Sigmoid colon (tissue), 4 donors: Measurements from ENCODE around the gene VOPP1.

Source experiments
- EP300 ChIP-seq, 4 donors: sonication (generic); formaldehyde crosslinking; IDR thresholded peaks; one replicate each; pipeline ENCODE4 v1.6.1; 2017; ENCODE audit warnings: antibody characterized with exemption in 4 of 4
- POLR2A ChIP-seq, 2 donors: fragments of 450-650 bp; IDR thresholded peaks; one replicate each; pipeline ENCODE4 v1.6.1; 2016; ENCODE audit warnings: antibody characterized with exemption in 2 of 2, mild to moderate bottlenecking in 2 of 2, moderate library complexity in 2 of 2
- POLR2AphosphoS5 ChIP-seq, 4 donors: sonication (generic); formaldehyde crosslinking; IDR thresholded peaks; one replicate each; pipeline ENCODE4 v1.6.1; 2017; ENCODE audit warnings: antibody characterized with exemption in 4 of 4
- TF ChIP-seq, protein P1 (sequence below), 4 experiments: fragments of 450-650 bp in 3 of 4; fragments of 200-600 bp in 1 of 4; IDR thresholded peaks; one replicate each; pipeline ENCODE4 v1.5.1; 2016 to 2019; ENCODE audit warnings: antibody characterized with exemption in 4 of 4, mild to moderate bottlenecking in 3 of 4, moderate library complexity in 2 of 4

DNA sequence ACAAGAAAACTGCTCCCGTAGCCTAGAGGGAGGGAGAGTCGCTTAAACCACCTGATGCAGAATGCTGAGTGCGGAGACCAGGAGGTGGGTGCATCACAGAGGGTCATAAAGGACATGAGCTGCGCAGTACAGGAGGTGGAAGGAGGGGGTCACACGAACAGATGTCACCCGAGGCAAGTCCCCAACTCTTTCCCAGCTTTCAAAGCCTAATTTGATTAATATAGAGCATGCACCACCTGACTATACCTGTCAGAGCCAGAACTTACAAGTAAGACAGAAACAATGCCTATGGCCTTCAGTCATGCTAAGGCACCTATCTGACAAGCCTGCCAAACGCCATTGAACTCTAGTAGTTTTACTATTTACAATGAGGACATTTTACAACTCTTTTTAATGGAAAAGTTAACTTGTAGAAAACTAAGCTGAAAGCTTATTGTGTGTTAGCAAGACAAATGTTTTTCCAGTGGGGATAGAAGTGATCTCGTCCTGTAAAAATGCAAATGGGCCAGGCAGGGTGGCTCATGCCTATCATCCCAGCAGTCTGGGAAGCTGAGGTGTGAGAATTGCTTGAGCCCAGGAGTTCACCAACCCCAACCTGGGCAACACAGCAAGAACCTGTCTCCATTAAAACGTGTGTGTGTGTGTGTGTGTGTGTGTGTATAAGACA is 1.1 kb upstream of the VOPP1 start:
- TF ChIP-seq, protein P1, sequence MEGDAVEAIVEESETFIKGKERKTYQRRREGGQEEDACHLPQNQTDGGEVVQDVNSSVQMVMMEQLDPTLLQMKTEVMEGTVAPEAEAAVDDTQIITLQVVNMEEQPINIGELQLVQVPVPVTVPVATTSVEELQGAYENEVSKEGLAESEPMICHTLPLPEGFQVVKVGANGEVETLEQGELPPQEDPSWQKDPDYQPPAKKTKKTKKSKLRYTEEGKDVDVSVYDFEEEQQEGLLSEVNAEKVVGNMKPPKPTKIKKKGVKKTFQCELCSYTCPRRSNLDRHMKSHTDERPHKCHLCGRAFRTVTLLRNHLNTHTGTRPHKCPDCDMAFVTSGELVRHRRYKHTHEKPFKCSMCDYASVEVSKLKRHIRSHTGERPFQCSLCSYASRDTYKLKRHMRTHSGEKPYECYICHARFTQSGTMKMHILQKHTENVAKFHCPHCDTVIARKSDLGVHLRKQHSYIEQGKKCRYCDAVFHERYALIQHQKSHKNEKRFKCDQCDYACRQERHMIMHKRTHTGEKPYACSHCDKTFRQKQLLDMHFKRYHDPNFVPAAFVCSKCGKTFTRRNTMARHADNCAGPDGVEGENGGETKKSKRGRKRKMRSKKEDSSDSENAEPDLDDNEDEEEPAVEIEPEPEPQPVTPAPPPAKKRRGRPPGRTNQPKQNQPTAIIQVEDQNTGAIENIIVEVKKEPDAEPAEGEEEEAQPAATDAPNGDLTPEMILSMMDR (IDR thresholded peaks at IDR 0.05), result no peak
- TF ChIP-seq POLR2AphosphoS5 (IDR thresholded peaks at IDR 0.05) (no peak), EP300 (IDR thresholded peaks at IDR 0.05) (no peak), POLR2A (IDR thresholded peaks at IDR 0.05) (no peak)
